HepG2 (cell line): Measurements from ENCODE around the gene KLHL11. TPM values are rescaled to one million over a fixed set of nuclear protein-coding genes. Genes with fewer than 3 reads are reported as not detected.

Experiments
- ATF7-NPFF ChIP-seq: sonication (generic); formaldehyde crosslinking; IDR thresholded peaks from 2 replicates; pipeline ENCODE4 v1.8.1; 2023; ENCODE audit warnings: mild to moderate bottlenecking, low read depth, missing genetic modification reagents, moderate library complexity
- CAMTA2 ChIP-seq: sonication (generic); formaldehyde crosslinking; IDR thresholded peaks from 2 replicates; pipeline ENCODE4 v1.4.0; 2020; ENCODE audit warnings: mild to moderate bottlenecking, missing genetic modification reagents, borderline replicate concordance
- CHD2 ChIP-seq: IDR thresholded peaks from 2 replicates; pipeline ENCODE4 v1.6.1; 2011; ENCODE audit warnings: low read depth, low read length, improper control_type of control experiment
- ELF1 ChIP-seq: sonication (generic); formaldehyde crosslinking; IDR thresholded peaks from 2 replicates; pipeline ENCODE4 v1.4.0; 2020; ENCODE audit warnings: missing genetic modification reagents
- EP300 ChIP-seq, 3 experiments: sonication (generic) in 1 of 3; formaldehyde crosslinking in 1 of 3; IDR thresholded peaks; 2 replicates each; pipeline versions ENCODE4 v1.5.1 to v1.6.1; 2011 to 2020; ENCODE audit warnings: low read depth in 2 of 3, low read length in 2 of 3, borderline replicate concordance in 1 of 3, improper control_type of control experiment in 1 of 3, mild to moderate bottlenecking in 1 of 3, missing genetic modification reagents in 1 of 3, moderate library complexity in 1 of 3
- FLYWCH1 ChIP-seq: sonication (generic); formaldehyde crosslinking; IDR thresholded peaks from 2 replicates; pipeline ENCODE4 v1.8.1; 2023; ENCODE audit warnings: mild to moderate bottlenecking, missing genetic modification reagents
- KLF16 ChIP-seq, 2 experiments: sonication (generic) in 1 of 2; formaldehyde crosslinking in 1 of 2; IDR thresholded peaks; 2 replicates each; pipeline versions ENCODE4 v1.6.1 to v1.8.0; 2016 to 2023; ENCODE audit warnings: missing genetic modification reagents in 2 of 2, missing compliant biosample characterization in 1 of 2
- NR2F6 ChIP-seq, 2 experiments: IDR thresholded peaks; 2 replicates each; pipeline ENCODE4 v1.6.1; 2016; ENCODE audit warnings: antibody characterized with exemption in 1 of 2, mild to moderate bottlenecking in 1 of 2
- PHF5A ChIP-seq: IDR thresholded peaks from one replicate; pipeline ENCODE4 v1.6.1; 2018; ENCODE audit warnings: low read depth, missing genetic modification reagents; ENCODE audit not compliant: unreplicated experiment
- PHF8 ChIP-seq: sonication (generic); formaldehyde crosslinking; IDR thresholded peaks from 2 replicates; pipeline ENCODE4 v1.5.0; 2020; ENCODE audit warnings: missing genetic modification reagents
- SIX1 ChIP-seq: sonication (generic); formaldehyde crosslinking; IDR thresholded peaks from 2 replicates; pipeline ENCODE4 v1.4.0; 2020; ENCODE audit warnings: missing genetic modification reagents, borderline replicate concordance
- ZNF333 ChIP-seq: sonication (generic); formaldehyde crosslinking; IDR thresholded peaks from 2 replicates; pipeline ENCODE4 v1.4.0; 2020; ENCODE audit warnings: mild to moderate bottlenecking, missing genetic modification reagents, borderline replicate concordance
- ZNF468 ChIP-seq: sonication (generic); formaldehyde crosslinking; IDR thresholded peaks from 2 replicates; pipeline ENCODE4 v1.8.0; 2022; ENCODE audit warnings: mild to moderate bottlenecking, moderate library complexity, missing genetic modification reagents
- ZNF546 ChIP-seq: sonication (generic); formaldehyde crosslinking; conservative IDR thresholded peaks from 2 replicates; pipeline ENCODE4 v1.8.1; 2023; ENCODE audit warnings: mild to moderate bottlenecking, missing genetic modification reagents
- ZNF773 ChIP-seq: sonication (generic); formaldehyde crosslinking; IDR thresholded peaks from 2 replicates; pipeline ENCODE4 v1.4.0; 2020; ENCODE audit warnings: missing genetic modification reagents, borderline replicate concordance
- ZNF83 ChIP-seq: sonication (generic); formaldehyde crosslinking; IDR thresholded peaks from 2 replicates; pipeline ENCODE4 v1.4.0; 2020; ENCODE audit warnings: missing genetic modification reagents, mild to moderate bottlenecking, borderline replicate concordance
- polyA plus RNA-seq, 8 experiments: library from polyadenylated mRNA; depleted of rRNA in 3 of 8; stranded (reverse) in 7 of 8; unstranded in 1 of 8; fragments of >200 nt; fragmentation: Illumina TruSeq in 4 of 8; extraction: Trizol in 4 of 8; gene quantifications; 2 replicates each; pipeline versions ENCODE4 v1.2.1 to v1.2.3, GENCODE V29; 2011 to 2016; ENCODE audit warnings: low read depth in 4 of 8, missing spikeins in 1 of 8, mixed read lengths in 1 of 8; ENCODE audit not compliant: insufficient read depth in 1 of 8
- total RNA-seq, 5 experiments: library from RNA; depleted of rRNA; stranded (reverse); fragments of >200 nt; fragmentation: Illumina TruSeq; extraction: Trizol; gene quantifications; 2 replicates each; pipeline ENCODE4 v1.2.3, GENCODE V29; 2016; ENCODE audit warnings: low read depth in 1 of 5
- TF ChIP-seq, protein P1 (sequence below): sonication (generic); formaldehyde crosslinking; IDR thresholded peaks from 2 replicates; pipeline ENCODE4 v1.5.0; 2020; ENCODE audit warnings: mild to moderate bottlenecking, missing genetic modification reagents, borderline replicate concordance
- TF ChIP-seq, protein P2 (sequence below): sonication (generic); formaldehyde crosslinking; IDR thresholded peaks from 2 replicates; pipeline ENCODE4 v1.5.1; 2020; ENCODE audit warnings: mild to moderate bottlenecking, missing genetic modification reagents
- TF ChIP-seq, protein P3 (sequence below), 2 experiments: fragments of 450-650 bp in 1 of 2; sonication (generic) in 1 of 2; formaldehyde crosslinking; IDR thresholded peaks; 2 replicates each; pipeline versions ENCODE4 v1.5.0 to v1.8.0; 2020 to 2022; ENCODE audit warnings: mild to moderate bottlenecking in 1 of 2, missing genetic modification reagents in 1 of 2

KLHL11 gene
- total and polyA plus RNA-seq, 2 of the 13 experiments (the other 11 are each of a cell fraction or from before 2014, with no cell fraction given) = 7.7 to 27.5 TPM

DNA sequence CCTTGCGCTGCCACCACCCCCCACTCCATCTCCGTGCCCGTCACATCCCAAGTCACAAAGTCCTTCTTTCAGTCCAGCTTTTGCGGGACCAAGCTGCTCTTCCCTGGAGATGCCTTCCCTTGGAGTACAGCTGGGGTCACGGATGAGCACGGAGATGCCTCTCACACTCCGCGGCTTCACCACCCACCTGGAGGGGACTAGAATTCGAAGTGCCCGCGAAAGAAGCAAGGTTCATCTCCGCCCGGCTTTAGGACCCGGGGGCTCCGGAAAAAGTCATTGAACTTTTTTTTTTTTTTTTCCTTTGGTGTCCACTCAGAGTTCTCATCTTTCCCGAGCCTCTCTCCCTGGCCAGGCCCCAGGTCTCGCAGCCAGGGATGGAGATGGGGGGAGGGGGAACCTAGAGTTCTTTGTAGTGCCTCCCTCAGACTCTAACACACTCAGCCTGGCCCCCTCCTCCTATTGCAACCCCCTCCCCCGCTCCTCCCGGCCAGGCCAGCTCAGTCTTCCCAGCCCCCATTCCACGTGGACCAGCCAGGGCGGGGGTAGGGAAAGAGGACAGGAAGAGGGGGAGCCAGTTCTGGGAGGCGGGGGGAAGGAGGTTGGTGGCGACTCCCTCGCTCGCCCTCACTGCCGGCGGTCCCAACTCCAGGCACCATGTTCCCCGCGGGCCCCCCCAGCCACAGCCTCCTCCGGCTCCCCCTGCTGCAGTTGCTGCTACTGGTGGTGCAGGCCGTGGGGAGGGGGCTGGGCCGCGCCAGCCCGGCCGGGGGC is 52.7 kb downstream of the KLHL11 start, which contains the start of gene FKBP10 (continued):
- TF ChIP-seq SIX1 (CRISPR knock-in tag) (peak; percentile 42; the same call in 1 of the 2 replicates), ZNF333 (CRISPR knock-in tag) (peak; percentile 82; the same call in 1 of the 2 replicates), KLF16 (CRISPR knock-in tag; IDR thresholded peaks at IDR 0.05) (peak in 1 of 2 experiments; percentile 34; a peak in 1 of 4 replicates), PHF5A (CRISPR knock-in tag) (peak; percentile 55), ZNF468 (CRISPR knock-in tag) (no peak), ZNF83 (peak; percentile 19; the same call in 1 of the 2 replicates), FLYWCH1 (CRISPR knock-in tag) (peak; percentile 79; the same call in 1 of the 2 replicates), NR2F6 (IDR thresholded peaks at IDR 0.05) (peak; percentile 43; the same call in 1 of the 2 replicates), NR2F6 (CRISPR knock-in tag; IDR thresholded peaks at IDR 0.05) (no peak), ZNF773 (no peak), ZNF546 (CRISPR knock-in tag) (peak; percentile 14; the same call in 1 of the 2 replicates), EP300 (IDR thresholded peaks at IDR 0.05; ENCODE audit: low read depth in 2 of 2, low read length in 2 of 2) (peak in 1 of 2 experiments; percentile 38; a peak in 1 of 4 replicates), EP300 (CRISPR knock-in tag; IDR thresholded peaks at IDR 0.05; ENCODE audit: borderline replicate concordance) (no peak), ELF1 (no peak; the same call in none of the 2 replicates), CHD2 (peak; percentile 79), ATF7-NPFF (no peak), CAMTA2 (0 out of 2 replicates have a peak, but pooled peaks have one; percentile 40), PHF8 (CRISPR knock-in tag) (peak; percentile 69)
- TF ChIP-seq, protein P1, sequence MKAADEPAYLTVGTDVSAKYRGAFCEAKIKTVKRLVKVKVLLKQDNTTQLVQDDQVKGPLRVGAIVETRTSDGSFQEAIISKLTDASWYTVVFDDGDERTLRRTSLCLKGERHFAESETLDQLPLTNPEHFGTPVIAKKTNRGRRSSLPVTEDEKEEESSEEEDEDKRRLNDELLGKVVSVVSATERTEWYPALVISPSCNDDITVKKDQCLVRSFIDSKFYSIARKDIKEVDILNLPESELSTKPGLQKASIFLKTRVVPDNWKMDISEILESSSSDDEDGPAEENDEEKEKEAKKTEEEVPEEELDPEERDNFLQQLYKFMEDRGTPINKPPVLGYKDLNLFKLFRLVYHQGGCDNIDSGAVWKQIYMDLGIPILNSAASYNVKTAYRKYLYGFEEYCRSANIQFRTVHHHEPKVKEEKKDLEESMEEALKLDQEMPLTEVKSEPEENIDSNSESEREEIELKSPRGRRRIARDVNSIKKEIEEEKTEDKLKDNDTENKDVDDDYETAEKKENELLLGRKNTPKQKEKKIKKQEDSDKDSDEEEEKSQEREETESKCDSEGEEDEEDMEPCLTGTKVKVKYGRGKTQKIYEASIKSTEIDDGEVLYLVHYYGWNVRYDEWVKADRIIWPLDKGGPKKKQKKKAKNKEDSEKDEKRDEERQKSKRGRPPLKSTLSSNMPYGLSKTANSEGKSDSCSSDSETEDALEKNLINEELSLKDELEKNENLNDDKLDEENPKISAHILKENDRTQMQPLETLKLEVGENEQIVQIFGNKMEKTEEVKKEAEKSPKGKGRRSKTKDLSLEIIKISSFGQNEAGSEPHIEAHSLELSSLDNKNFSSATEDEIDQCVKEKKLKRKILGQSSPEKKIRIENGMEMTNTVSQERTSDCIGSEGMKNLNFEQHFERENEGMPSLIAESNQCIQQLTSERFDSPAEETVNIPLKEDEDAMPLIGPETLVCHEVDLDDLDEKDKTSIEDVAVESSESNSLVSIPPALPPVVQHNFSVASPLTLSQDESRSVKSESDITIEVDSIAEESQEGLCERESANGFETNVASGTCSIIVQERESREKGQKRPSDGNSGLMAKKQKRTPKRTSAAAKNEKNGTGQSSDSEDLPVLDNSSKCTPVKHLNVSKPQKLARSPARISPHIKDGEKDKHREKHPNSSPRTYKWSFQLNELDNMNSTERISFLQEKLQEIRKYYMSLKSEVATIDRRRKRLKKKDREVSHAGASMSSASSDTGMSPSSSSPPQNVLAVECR (CRISPR knock-in tag) = peak; percentile 64
- TF ChIP-seq, protein P2, sequence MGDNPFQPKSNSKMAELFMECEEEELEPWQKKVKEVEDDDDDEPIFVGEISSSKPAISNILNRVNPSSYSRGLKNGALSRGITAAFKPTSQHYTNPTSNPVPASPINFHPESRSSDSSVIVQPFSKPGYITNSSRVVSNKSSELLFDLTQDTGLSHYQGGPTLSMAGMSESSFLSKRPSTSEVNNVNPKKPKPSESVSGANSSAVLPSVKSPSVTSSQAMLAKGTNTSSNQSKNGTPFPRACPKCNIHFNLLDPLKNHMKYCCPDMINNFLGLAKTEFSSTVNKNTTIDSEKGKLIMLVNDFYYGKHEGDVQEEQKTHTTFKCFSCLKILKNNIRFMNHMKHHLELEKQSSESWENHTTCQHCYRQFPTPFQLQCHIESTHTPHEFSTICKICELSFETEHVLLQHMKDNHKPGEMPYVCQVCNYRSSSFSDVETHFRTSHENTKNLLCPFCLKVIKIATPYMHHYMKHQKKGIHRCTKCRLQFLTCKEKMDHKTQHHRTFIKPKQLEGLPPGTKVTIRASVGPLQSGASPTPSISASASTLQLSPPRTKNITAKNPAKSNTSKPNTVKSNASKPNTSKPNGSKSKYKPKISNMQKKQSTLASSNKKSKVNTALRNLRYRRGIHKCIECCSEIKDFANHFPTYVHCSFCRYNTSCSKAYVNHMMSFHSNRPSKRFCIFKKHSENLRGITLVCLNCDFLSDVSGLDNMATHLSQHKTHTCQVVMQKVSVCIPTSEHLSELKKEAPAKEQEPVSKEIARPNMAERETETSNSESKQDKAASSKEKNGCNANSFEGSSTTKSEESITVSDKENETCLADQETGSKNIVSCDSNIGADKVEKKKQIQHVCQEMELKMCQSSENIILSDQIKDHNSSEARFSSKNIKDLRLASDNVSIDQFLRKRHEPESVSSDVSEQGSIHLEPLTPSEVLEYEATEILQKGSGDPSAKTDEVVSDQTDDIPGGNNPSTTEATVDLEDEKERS (CRISPR knock-in tag) = 0 out of 2 replicates have a peak, but pooled peaks have one; percentile 37
- TF ChIP-seq, protein P3, sequence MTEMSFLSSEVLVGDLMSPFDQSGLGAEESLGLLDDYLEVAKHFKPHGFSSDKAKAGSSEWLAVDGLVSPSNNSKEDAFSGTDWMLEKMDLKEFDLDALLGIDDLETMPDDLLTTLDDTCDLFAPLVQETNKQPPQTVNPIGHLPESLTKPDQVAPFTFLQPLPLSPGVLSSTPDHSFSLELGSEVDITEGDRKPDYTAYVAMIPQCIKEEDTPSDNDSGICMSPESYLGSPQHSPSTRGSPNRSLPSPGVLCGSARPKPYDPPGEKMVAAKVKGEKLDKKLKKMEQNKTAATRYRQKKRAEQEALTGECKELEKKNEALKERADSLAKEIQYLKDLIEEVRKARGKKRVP (CRISPR knock-in tag; IDR thresholded peaks at IDR 0.05) = no peak
